Prostate gland (tissue), 2 donors: Measurements from ENCODE around the gene DMRTB1. TPM values are rescaled to one million over a fixed set of nuclear protein-coding genes. Genes with fewer than 3 reads are reported as not detected.
"Not testable (repeated sequence)": the region's sequence is repeated elsewhere in the genome, so short reads cannot be mapped to it uniquely, and the experiment has no call there.

Experiments used
- DNase-seq: peaks from one replicate; pipeline ENCODE4 v3.0.0-alpha.2; 2019; ENCODE audit warnings: low spot score
- H3K27ac ChIP-seq, 2 donors: fragments of 200-600 bp; sonication (generic); 2 replicates each; pipeline ENCODE4 v1.5.1; 2017 to 2019
- H3K27me3 ChIP-seq: fragments of 200-600 bp; sonication (generic); replicated peaks from 2 replicates; pipeline ENCODE4 v1.5.1; 2019; ENCODE audit not compliant: insufficient read depth
- H3K36me3 ChIP-seq, 2 donors: fragments of 200-600 bp; sonication (generic); 1 replicate in 1 of 2; 2 replicates in 1 of 2; pipeline versions ENCODE4 v1.5.1 to v1.8.1; 2017 to 2019
- H3K4me1 ChIP-seq: fragments of 200-600 bp; sonication (generic); replicated peaks from 2 replicates; pipeline ENCODE4 v1.5.1; 2019
- H3K4me3 ChIP-seq, 2 donors: fragments of 200-600 bp; sonication (generic); 2 replicates each; pipeline ENCODE4 v1.5.1; 2017 to 2019
- H3K9me3 ChIP-seq: fragments of 200-600 bp; sonication (generic); 2 replicates; pipeline ENCODE4 v1.5.1; 2017
- CTCF ChIP-seq, 4 experiments: fragments of 200-600 bp in 2 of 4; fragments of 450-650 bp in 2 of 4; sonication (generic) in 2 of 4; IDR thresholded peaks; 1 replicate in 3 of 4; 2 replicates in 1 of 4; pipeline ENCODE4 v1.5.1; 2016 to 2019; ENCODE audit warnings: antibody characterized with exemption in 4 of 4, mild to moderate bottlenecking in 2 of 4, moderate library complexity in 2 of 4
- POLR2A ChIP-seq: fragments of 450-650 bp; IDR thresholded peaks from one replicate; pipeline ENCODE4 v1.6.1; 2016; ENCODE audit warnings: antibody characterized with exemption, mild to moderate bottlenecking
- POLR2AphosphoS5 ChIP-seq: sonication (generic); formaldehyde crosslinking; IDR thresholded peaks from one replicate; pipeline ENCODE4 v1.6.1; 2017; ENCODE audit warnings: antibody characterized with exemption
- WGBS: methylation state at CpG from one replicate; pipeline ENCODE4 v1.1.5; 2018; 5-methylcytosine and 5-hydroxymethylcytosine counted together
- intact Hi-C: fragments of 100-400 bp; cut with DNase I; formaldehyde crosslinking; loops from one replicate; pipeline ENCODE4 v1.14.2; 2022
- total RNA-seq, 2 donors: library from RNA; depleted of rRNA; stranded (reverse); fragments of >200 nt; gene quantifications; one replicate each; pipeline ENCODE4 v1.1.0, GENCODE V29; 2016

The DMRTB1 gene
- total RNA-seq, 2 donors from 2014 or later = 14.3 TPM; not detected in 1

DNA sequence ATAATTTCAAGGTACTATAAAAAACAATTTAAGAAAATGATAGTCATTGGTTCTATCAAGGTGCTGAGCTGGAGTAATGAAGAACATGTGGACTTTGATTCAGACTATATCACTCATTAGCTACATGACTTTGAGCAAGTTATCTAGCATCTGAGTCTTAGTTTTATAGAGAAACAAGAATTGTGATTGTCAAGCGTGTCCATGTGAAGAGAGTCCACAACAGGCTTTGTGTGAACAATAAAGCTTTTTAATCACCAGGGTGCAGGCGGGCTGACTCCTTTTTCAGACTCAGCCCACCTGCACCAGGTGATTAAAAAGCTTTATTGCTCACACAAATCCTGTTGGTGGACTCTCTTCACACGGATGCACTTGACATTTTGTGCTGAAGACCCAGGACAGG is 26.6 kb upstream of the DMRTB1 start:
- Histone ChIP-seq H3K4me3 (no peak overlapping the region), H3K27me3 (no peaks in the 10 kb centered on the region), H3K4me1 (no peaks in the 10 kb centered on the region), H3K9me3 (no peaks in the 10 kb centered on the region), H3K27ac (no peak overlapping the region), H3K36me3 (no peaks in the 10 kb centered on the region)
- no peak for TF ChIP-seq CTCF (IDR thresholded peaks at IDR 0.05)
- no peak for TF ChIP-seq POLR2AphosphoS5
- TF ChIP-seq POLR2A = no peak
- no peak for DNase-seq
- WGBS = 68% methylated on average over 3 of the region's 3 CpGs
- intact Hi-C loops = no loop called here

DNA sequence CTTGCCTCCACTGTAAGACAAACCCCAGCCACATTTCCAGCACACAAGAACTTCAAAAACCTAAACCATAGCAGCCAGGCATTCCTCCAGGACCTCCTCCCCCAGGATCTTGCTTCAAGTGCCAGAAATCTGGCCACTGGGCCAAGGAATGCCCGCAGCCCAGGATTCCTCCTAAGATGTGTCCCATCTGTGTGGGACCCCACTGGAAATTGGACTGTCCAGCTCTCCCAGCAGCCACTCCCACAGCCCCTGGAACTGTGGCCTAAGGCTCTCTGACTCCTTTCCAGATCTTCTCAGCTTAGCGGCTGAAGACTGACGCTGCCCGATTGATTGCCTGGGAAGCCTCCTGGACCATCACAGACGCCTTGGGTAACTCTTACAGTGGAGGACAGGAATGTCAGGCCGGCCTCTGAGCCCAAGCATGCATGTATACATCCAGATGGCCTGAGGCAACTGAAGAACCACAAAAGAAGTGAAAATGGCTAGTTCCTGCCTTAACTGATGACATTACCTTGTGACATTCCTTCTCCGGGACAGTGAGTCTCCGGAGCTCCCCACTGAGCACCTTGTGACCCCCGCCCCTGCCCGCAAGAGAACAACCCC is 24.7 kb upstream of the DMRTB1 start:
- H3K36me3 ChIP-seq, H3K4me1 ChIP-seq, H3K27me3 ChIP-seq, H3K27ac ChIP-seq, H3K4me3 ChIP-seq, H3K9me3 ChIP-seq, intact Hi-C loops, DNase-seq: not testable (repeated sequence)
- 93% methylated on average over 10 of the region's 10 CpGs for WGBS

GRCh38 chr1:53435151-53435550 is 24.0 kb upstream of the DMRTB1 start:
- DNase-seq = no peak
- TF ChIP-seq POLR2A = no peak
- 92% methylated on average over 4 of the region's 4 CpGs for WGBS
- Histone ChIP-seq H3K4me1 (no peaks in the 10 kb centered on the region), H3K27ac (no peak overlapping the region), H3K4me3 (no peak overlapping the region), H3K36me3 (no peaks in the 10 kb centered on the region), H3K9me3 (no peaks in the 10 kb centered on the region), H3K27me3 (no peaks in the 10 kb centered on the region)
- intact Hi-C loops = no loop called here

DNA sequence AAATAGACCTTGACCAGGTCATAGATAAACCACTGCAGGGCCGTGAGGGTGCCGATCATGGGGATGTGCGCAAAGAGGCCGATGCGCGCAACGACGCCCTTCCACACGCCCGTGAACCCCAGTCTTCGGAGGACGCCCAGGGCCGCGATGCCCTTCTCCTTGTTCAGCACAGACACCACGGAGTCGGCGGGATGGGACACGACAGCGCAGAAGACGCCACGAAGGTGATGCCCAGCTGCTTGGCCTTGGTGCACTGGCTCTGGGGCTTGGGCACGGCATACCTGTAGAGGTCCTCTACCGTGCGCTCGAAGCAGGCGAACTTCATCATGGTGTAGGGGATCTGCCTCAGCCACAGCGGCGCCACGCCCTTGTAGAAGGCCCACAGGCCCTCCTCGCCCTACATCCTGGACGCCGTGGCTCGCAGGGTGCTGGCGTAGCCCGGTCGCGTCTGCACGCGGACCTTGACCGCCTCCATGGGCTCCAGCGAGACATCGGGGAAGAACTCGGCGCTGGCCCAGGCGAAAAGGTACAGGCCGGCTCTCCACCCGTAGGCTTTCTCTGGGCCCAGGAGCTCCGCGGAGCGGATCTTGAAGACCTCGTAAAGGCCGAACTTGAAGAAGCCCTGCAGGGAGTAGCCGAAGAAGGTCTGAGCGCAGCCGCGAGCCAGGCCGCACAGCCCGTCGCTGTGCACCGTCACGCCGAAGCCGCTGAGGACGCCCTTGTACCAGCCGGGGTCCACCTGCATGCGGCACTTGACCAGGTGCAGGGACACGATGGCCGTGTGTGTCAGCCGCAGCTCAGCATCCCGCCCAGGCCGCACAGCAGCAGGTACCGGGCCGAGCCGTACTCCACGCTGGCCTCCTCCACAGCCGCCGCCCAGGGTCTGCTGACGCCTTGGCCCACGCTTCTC is 20.5 kb upstream of the DMRTB1 start:
- DNase-seq = no peak
- Histone ChIP-seq H3K36me3 (no peaks in the 10 kb centered on the region), H3K4me1 (no peaks in the 10 kb centered on the region), H3K27ac (no peak overlapping the region), H3K27me3 (no peaks in the 10 kb centered on the region), H3K4me3 (no peak overlapping the region), H3K9me3 (no peaks in the 10 kb centered on the region)
- intact Hi-C loops = no loop called here
- TF ChIP-seq POLR2AphosphoS5 = no peak
- TF ChIP-seq CTCF (IDR thresholded peaks at IDR 0.05) = no peak
- TF ChIP-seq POLR2A = no peak
- 96% methylated on average over 79 of the region's 79 CpGs for WGBS

- no peak for DNase-seq
- Histone ChIP-seq H3K27ac (no peak overlapping the region), H3K27me3 (no peaks in the 10 kb centered on the region), H3K4me1 (no peaks in the 10 kb centered on the region), H3K4me3 (no peak overlapping the region), H3K9me3 (no peaks in the 10 kb centered on the region), H3K36me3 (no peaks in the 10 kb centered on the region)
- no peak for TF ChIP-seq POLR2A
- no peak for TF ChIP-seq POLR2AphosphoS5
- TF ChIP-seq CTCF (IDR thresholded peaks at IDR 0.05) = no peak
- intact Hi-C loops = no loop called here
- 96% methylated on average over 52 of the region's 58 CpGs for WGBS
These were observed 19.6 kb upstream of the DMRTB1 start for GRCh38 chr1:53439337-53440207.
